ENCODE data around the gene TNRC6C. TPM values are rescaled to one million over a fixed set of nuclear protein-coding genes. Genes with fewer than 3 reads are reported as not detected.

Gene TNRC6C
- total RNA-seq, 2 donors from 2014 or later: 21.1 to 24.5 TPM

DNA sequence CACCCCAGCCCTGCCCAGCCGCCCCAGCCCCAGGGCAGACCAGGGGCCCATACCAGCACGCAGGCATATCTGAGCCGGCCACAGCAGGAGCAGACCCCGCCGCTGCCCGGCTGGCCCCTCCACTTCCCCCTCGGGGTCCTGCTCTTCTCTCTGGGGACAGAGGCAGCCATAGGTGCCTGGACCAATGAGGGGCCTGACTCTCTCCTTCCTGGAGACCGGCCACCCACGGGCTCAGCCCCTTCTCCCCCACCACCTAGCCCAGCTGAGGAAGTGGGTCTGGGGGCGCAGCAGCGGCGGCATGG is 166.3 kb downstream of the TNRC6C start:
- no peak for ATAC-seq
- intact Hi-C loops (cut with DNase I): loop anchor here in 1 of 2 donors (5.0 kb wide), 1 partner anchor 53 kb away; no protein-coding TSS in a partner anchor

GRCh38 chr17:78125138-78125913 is 166.8 kb downstream of the TNRC6C start:
- DNase-seq: no peak

More for the DNA sequence above, 166.3 kb downstream of the TNRC6C start:
- no peak for DNase-seq

GRCh38 chr17:78125976-78126894 is 167.7 kb downstream of the TNRC6C start:
- no peak for DNase-seq
- intact Hi-C loops (cut with DNase I): loop anchor here in 1 of 2 donors (5.0 kb wide), 1 partner anchor 51 kb away; no protein-coding TSS in a partner anchor
- no peak for ATAC-seq

More at GRCh38 chr17:78125138-78125913, 166.8 kb downstream of the TNRC6C start:
- no peak for ATAC-seq
- intact Hi-C loops (cut with DNase I): loop anchor here in 1 of 2 donors (5.0 kb wide), 1 partner anchor 52 kb away; no protein-coding TSS in a partner anchor

GRCh38 chr17:78126895-78127238 is 168.4 kb downstream of the TNRC6C start:
- ATAC-seq: no peak
- intact Hi-C loops (cut with DNase I): loop anchor here in 1 of 2 donors (5.0 kb wide), 1 partner anchor 50 kb away; no protein-coding TSS in a partner anchor

GRCh38 chr17:78127239-78127887 is 168.9 kb downstream of the TNRC6C start:
- peak; percentile 48 to 54 for ATAC-seq
- intact Hi-C loops (cut with DNase I): loop anchor here in 1 of 2 donors (5.0 kb wide), 1 partner anchor 50 kb away; no protein-coding TSS in a partner anchor
- peak; percentile 81 for DNase-seq

More at GRCh38 chr17:78126895-78127238, 168.4 kb downstream of the TNRC6C start:
- DNase-seq: no peak

DNA sequence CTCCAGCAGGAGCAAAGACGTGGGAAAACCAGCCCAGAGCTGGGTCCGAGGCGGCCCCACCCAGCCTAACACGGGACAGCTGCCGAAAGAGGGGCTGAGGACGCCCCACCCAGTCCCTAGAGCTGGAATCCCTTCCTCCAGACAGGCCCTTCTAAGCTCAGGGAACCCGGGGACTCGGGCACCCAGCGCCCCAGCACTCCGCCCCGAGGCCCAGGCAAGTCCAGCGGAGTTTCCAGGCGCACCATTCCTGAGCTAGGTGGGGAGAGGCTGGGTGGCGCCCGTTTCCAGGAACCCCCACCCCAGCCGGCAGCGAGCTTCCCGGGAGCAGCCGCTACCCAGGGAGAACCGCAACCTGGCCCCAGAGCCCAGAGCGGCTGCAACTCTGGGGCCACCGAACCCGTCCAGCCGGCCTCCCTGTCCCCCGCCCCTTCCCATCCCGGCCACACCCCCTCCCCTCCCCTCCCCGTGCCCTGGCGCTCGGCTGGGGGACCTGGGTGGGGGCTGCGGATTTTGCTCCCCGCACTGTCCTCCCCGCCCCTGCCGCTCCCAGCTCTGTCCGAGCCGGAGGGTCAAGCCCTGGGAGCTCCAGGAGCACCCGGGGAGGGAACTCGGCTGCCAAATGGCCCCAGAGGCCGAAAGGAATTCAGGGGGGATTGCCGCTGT is 169.5 kb downstream of the TNRC6C start:
- intact Hi-C loops (cut with DNase I): loop anchor here in 1 of 2 donors (5.0 kb wide), 1 partner anchor 49 kb away; no protein-coding TSS in a partner anchor
- DNase-seq (no peak), ATAC-seq (peak; percentile 12 to 16)

GRCh38 chr17:78128551-78129350 is 170.2 kb downstream of the TNRC6C start, which contains the start of gene TMC6:
TMC6 (minus strand) TSS chr17:78128755; CDS start chr17:78126832, 1,923 bp downstream.
- ATAC-seq (peak; percentile 41), DNase-seq (peak; percentile 61)
- intact Hi-C loops (cut with DNase I): loop anchor here in 1 of 2 donors (5.0 kb wide), 1 partner anchor 49 kb away; no protein-coding TSS in a partner anchor

- ATAC-seq (no peak), DNase-seq (no peak)
- intact Hi-C loops (cut with DNase I): loop anchor here (5.0 kb wide), 1 partner anchor 48 kb away; no protein-coding TSS in a partner anchor
Measured at GRCh38 chr17:78129351-78130089, 171.0 kb downstream of the TNRC6C start.

GRCh38 chr17:78130090-78130436 is 171.6 kb downstream of the TNRC6C start:
- ATAC-seq (no peak), DNase-seq (no peak)
- intact Hi-C loops (cut with DNase I): loop anchor here in 1 of 2 donors (5.0 kb wide), 1 partner anchor 47 kb away; no protein-coding TSS in a partner anchor

DNA sequence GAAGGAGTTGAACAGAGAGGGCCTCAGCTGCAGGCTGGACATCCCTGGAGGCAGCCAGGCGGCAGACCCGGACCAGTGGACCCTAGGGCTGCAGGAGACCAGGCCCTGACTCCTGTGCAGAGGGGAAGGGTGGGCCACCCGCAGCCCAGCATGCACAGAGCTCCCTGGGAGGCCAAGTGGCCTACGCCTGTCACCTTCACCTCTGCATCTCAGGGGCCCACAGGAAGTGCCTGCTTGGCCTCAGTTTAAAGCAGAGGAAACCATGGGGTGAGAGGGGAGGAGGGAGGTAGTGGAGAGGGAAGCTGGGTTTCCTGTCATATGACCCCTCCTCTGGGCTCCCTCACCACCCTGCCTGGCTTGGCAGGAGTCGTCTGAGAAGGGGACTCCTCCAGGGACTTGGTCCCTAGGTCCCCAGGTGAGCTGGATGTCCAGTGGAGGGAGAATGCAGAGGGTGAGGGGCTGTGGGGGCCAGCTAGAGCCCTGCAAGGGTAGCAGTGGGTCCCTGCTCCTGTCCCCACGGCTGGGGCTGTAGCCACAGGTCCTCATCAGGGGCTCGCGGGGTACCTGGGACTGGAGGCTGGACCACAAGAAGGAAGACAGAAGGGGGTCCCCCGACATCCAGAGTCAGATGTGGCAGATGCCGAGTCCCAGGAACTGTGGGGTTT is 172.1 kb downstream of the TNRC6C start, which contains the start of gene TMC8:
Gene TMC8 (plus strand): TSS at position 335 of the 665 bp plus-strand sequence. CDS start 818 bp downstream, outside the sequence.
- ATAC-seq (peak; percentile 8 to 9), DNase-seq (no peak)

DNA sequence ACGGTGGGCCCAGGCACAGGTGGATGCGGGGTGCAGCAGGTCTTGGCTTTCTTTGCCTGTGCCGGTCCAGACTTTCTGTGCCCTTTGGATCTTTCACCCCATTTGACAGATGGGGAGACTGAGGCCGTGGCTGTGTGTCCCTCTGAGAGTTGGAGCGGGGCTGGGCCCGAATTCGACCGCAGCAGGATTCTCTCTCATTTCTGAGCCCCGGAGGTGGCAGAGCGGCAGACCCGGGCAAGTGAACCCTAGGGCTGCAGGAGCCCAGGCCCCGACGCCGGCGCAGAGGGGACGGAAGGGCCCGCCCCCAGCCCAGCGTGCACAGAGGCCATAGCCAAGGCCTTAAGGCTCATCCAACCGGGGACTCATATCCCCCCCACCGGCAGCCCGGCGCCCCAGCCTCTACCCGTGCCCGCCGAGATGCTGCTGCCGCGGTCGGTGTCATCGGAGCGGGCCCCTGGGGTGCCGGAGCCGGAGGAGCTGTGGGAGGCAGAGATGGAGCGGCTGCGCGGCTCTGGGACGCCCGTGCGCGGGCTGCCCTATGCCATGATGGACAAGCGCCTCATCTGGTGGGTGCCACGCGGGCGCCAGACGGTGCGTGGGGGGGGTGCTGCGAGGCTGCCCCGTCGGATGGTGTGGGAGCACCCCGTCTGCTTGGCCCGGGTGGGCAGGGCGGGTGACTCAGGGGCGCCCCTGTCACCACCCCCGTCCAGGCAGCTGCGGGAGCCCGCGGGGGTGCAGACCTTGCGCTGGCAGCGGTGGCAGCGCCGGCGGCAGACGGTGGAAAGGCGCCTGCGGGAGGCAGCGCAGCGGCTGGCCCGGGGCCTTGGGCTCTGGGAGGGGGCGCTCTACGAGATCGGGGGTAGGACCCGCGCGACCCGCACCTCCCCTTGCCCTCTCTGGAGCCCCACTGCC is 172.9 kb downstream of the TNRC6C start:
- DNase-seq: no peak
- intact Hi-C loops (cut with DNase I): loop anchor here in 1 of 2 donors (5.0 kb wide), 1 partner anchor 46 kb away; no protein-coding TSS in a partner anchor
- ATAC-seq: no peak

More for the DNA sequence above, 172.1 kb downstream of the TNRC6C start, which contains the start of gene TMC8:
- intact Hi-C loops (cut with DNase I): loop anchor here in 1 of 2 donors (5.0 kb wide), 1 partner anchor 47 kb away; no protein-coding TSS in a partner anchor

- peak; percentile 35 for DNase-seq
- intact Hi-C loops (cut with DNase I): loop anchor here in 1 of 2 donors (5.0 kb wide), 1 partner anchor 45 kb away; no protein-coding TSS in a partner anchor
- ATAC-seq: no peak
Measured at GRCh38 chr17:78132084-78132676, 173.7 kb downstream of the TNRC6C start.

DNA sequence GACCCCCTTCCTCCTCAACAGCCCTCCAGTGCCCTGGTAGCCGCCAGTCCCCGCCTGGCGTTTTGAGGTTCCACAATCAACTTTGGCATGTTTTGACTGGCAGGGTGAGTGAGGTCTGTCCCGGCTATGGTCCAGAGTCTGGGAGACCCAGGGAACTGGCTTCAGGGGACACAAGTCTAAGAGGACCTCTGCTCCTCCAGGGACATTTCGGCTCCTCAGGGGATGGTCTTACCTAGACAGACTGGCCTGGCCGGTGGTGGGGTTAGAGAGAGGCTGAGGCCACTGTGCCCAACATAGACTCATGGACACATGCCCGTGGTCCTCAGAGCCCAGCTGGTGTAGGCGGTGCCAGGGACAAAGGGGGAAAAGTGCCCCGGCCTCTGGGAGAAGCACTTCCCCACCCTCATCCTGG is 174.3 kb downstream of the TNRC6C start:
- intact Hi-C loops (cut with DNase I): loop anchor here in 1 of 2 donors (5.0 kb wide), 1 partner anchor 45 kb away; no protein-coding TSS in a partner anchor
- no peak for ATAC-seq
- DNase-seq: no peak

Measured in left cardiac atrium (tissue), 4 donors.